Frontal cortex (tissue), 4 donors: Measurements from ENCODE around the gene STRC. TPM values are rescaled to one million over a fixed set of nuclear protein-coding genes. Genes with fewer than 3 reads are reported as not detected.
"Not testable (repeated sequence)": the region's sequence is repeated elsewhere in the genome, so short reads cannot be mapped to it uniquely, and the experiment has no call there.

Source experiments
- DNase-seq, 2 donors: peaks; one replicate each; pipeline ENCODE4 v3.0.0; 2012; ENCODE audit warnings: low spot score in 2 of 2
- FAIRE-seq: peaks from 2 replicates; lab custom pipeline; 2012; peaks lifted over from hg19 to GRCh38; lab: Jason Lieb, UNC
- total RNA-seq: library from RNA; depleted of rRNA; stranded (reverse); fragments of >200 nt; gene quantifications from one replicate; pipeline ENCODE4 v1.2.3, GENCODE V29; 2014
- donor health status: control.
- donor health status: control.
- donor health status: control.

Gene STRC
- total RNA-seq: under 0.01 TPM

DNA sequence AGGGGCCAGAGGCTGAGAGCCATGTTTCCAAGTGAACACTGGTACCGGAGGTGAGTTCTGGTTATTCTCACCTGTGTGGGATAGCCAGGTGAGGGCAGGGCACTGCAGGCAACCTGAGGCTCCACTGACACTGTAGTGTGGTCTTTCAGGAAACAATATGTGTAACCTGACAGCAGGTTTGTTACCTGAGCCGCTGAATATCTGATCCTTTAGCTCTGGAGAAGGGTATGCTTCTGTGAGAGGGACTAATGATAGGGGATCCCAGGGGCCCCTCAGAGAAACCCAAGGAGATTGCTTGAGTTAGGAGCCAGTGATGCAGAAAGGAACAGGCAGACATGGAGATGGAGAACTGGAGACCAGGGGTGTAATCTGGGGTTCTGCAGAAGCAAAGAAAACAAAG, at the start of gene STRC:
TSS of gene STRC (minus strand) at position 101 of the 400 bp plus-strand sequence. CDS start at position 23, 78 bp downstream.
- not testable (repeated sequence) for FAIRE-seq

GRCh38 chr15:43666177-43666576, 47.6 kb upstream of the STRC start:
- DNase-seq, FAIRE-seq: not testable (repeated sequence)

More for the DNA sequence above, at the start of gene STRC:
- not testable (repeated sequence) for DNase-seq

DNA sequence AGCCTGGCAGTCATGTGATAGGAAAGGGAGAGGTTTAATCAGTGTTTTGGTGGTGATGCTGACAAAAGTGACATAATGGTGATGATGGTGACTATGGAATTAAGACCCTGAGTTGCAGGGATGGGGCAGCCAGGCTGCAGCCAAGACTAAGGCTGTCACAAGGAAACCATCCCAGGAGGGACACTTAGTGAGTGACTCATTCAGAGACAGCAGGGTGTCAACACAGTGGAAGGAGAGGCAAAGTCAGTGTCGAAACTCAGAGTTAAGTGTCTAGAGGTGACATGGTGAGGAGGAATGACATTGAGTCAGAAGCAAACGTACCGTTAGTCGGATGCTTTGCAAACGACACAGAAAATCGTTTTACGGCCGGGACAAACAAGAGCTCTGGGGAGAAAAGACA, 44.7 kb upstream of the STRC start:
- not testable (repeated sequence) for DNase-seq, FAIRE-seq

GRCh38 chr15:43662293-43662692, 43.7 kb upstream of the STRC start:
- FAIRE-seq, DNase-seq: not testable (repeated sequence)

DNA sequence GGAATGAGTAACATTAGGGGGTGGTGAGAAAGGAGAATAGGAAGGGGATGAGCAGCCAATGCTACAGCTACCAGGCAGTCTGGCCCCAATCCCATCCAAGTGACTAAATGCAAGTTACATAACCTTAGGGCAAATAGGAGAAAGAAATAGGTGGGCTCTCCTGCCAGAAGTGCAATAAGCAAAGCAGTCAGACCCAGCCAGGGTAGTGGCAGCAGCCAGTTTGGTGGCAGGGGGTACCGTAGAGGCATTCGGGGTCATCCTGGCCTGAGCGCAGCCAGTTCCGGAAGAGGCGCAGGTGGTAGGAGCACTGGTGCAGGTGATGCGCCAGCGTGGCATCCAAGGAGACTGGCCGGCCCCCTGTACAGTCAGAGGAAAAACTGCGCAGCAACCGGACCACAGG, 41.1 kb upstream of the STRC start:
- not testable (repeated sequence) for FAIRE-seq, DNase-seq

- DNase-seq, FAIRE-seq: not testable (repeated sequence)
These were observed 30.9 kb upstream of the STRC start for GRCh38 chr15:43649430-43649926.

GRCh38 chr15:43648649-43649429, 30.2 kb upstream of the STRC start, which contains the start of gene CATSPER2:
Gene CATSPER2 (minus strand): TSS chr15:43648844. CDS start chr15:43648061, 783 bp downstream.
- FAIRE-seq (no peak), DNase-seq (no peak)

DNA sequence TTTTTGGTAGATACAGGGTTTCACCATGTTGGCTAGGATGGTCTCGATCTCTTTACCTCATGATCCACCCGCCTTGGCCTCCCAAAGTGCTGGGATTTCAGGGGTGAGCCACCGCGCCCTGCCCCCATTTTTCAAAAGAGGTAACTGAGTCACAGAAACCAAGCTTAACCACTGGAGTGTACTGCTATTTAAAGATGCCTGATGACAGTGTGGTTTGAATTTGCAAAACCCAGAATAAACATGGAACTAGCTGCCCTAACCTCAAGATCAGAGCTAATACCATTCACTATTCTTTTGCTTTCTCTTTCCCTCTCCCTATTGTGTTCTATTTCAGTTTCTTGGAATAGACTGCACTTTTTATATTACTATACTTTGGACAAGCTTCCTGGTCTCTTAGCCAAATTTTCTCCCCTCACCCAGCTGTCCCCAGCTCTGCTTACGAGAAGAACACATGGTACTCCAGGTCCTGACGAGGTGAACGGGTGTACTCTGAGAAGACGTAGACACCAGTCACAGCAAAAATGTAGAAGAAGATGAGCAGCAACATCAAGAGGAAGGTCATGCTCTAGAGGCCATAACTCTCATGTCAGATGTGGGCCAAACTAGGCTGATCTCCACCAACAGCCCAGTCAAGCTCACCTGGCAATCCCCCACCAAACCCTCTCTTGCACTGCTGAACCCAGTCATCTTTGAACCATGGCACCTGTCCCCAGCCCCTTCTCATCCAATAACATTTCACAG, 20.0 kb upstream of the STRC start:
- FAIRE-seq, DNase-seq: not testable (repeated sequence)

DNA sequence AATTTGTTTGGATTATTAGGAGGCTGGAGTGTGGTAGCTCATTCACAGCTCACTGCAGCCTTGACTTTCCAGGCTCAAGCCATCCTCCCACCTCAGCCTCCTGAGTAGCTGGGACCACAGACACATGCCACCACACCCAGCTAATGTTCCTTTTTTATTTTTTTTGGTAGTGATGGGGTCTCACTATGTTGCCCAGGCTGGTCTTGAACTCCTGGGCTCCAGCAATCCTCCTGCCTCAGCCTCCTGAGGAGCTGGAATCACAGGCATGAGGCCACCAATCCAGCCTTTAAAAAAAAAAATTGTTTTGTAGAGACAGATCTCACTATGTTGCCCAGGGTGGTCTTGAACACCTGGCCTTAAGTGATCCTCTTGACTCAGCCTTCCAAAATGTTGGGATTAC, 8.3 kb upstream of the STRC start:
- DNase-seq, FAIRE-seq: not testable (repeated sequence)

- FAIRE-seq: no peak
- no peak for DNase-seq
These were observed 6.5 kb upstream of the STRC start for GRCh38 chr15:43625106-43625505.

DNA sequence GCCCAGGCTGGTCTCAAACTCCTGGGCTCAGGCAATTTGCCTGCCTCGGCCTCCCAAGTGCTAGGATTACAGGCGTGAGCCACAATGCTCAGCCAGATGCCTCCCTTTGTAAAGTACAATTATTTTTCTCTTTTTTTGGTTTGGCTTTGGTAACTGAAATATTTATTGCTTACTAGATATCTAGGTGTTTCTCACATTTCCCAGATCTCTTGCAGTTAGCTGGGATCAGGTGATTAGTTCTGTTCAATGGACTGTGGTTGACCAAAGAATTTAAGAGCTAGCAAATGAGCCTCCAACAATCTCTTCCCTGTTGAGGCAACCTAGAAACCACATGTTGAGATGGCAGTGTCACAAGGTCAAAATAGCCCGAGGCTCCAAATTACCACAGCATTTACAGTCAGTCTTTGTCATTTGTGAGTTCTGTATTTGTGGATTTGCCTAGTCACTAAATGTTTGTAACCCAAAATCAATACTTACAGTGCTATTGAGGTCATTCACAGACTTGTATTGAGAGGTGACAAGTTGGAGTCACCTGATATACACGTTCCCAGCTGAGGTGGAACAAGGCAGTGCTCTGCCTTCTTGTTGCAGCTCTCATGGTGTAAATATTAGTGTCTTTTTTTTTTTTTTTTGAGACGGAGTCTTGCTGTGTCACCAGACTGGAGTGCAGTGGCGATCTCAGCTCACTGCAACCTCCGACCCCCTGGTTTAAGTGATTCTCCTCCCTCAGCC, 3.6 kb upstream of the STRC start:
- DNase-seq, FAIRE-seq: not testable (repeated sequence)

GRCh38 chr15:43617750-43618149, 850 bp downstream of the STRC start:
- DNase-seq, FAIRE-seq: not testable (repeated sequence)

- not testable (repeated sequence) for FAIRE-seq, DNase-seq
These were observed 16.4 kb downstream of the STRC start for GRCh38 chr15:43602233-43602632.

DNA sequence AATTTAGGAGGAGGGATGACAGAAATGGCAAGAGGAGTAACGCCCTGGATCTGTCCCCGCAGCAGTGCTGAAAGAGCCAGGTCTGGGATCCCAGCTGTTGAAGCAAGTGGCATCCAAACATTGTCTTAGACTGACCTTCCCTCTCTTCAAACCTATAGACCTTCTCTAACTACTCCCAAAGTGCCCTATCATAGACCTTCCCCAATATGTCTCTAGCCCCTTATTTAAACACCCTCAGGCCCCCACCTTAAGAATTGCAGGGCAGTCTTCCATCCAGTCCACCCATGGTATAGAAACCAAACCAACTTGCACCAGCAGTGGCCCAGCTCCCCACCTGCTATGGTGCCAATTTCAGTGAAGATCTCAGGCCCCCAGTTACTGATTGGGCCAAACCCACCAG, 18.4 kb downstream of the STRC start:
- FAIRE-seq, DNase-seq: not testable (repeated sequence)

DNA sequence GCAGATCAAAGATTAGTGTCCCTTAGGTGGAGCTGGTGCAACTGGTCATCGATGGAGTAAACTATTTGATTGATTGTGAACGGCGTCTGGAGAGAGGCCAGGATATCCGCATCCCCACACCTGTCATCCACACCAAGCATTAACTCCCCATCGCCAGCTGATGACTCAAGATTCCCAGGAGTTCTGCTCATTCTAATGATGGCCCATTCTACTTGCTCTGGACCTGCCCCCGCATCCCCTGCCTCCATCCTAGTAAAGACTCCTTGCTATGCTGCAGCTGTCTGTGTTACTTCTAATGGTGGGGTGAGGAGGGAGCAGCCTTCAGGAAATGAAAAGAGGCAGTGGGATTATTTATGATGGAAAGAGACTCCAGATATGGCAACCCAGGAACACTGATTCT, 19.5 kb downstream of the STRC start:
- FAIRE-seq, DNase-seq: not testable (repeated sequence)

DNA sequence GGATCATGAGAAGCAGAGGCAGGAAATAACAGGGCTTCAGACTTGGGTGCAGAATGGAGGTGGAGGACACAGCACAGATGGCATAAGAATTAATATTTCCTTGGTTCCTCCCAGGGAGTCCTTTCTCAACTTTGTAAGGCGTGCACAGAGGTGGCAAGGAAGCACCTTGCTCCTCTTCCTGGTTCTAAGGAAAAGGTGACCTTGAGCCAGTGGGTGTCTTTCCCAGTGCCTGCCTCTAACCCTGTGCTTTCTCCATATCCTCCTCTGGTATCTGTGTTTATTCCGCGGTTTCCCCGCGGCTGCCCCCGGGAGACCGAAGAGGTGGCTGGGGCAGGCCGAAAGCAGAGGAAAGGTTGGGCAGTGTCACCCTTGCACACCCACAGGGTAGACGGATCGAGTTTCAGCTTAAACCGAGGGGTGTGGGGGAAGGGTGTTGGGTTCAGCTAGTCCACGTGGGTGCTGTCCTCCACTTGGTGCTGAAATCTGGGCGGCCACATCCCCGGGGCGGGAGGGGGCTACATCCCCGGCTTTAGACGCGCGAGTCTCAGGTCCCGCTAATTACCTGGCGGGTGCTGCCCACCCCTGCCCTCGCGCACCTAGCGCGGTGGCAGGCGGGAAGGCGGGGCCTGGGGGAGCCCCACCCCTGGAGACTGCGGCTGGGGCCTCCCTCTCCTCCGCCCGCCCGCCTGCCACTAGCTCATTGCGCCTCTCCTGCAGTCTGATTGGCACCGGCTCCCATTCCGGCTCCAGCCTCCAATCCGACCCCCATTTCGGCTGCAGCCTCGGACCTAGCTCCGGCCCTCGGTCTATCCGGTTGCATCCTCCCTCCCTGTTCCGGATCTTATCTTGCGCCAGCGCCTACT, 25.0 kb downstream of the STRC start, which contains the start of gene CKMT1B:
TSS of gene CKMT1B (plus strand) at position 700 of the 863 bp plus-strand sequence. CDS start 192 bp downstream, outside the sequence.
- not testable (repeated sequence) for FAIRE-seq, DNase-seq

- FAIRE-seq, DNase-seq: not testable (repeated sequence)
These were observed 25.8 kb downstream of the STRC start for GRCh38 chr15:43592841-43593240.

DNA sequence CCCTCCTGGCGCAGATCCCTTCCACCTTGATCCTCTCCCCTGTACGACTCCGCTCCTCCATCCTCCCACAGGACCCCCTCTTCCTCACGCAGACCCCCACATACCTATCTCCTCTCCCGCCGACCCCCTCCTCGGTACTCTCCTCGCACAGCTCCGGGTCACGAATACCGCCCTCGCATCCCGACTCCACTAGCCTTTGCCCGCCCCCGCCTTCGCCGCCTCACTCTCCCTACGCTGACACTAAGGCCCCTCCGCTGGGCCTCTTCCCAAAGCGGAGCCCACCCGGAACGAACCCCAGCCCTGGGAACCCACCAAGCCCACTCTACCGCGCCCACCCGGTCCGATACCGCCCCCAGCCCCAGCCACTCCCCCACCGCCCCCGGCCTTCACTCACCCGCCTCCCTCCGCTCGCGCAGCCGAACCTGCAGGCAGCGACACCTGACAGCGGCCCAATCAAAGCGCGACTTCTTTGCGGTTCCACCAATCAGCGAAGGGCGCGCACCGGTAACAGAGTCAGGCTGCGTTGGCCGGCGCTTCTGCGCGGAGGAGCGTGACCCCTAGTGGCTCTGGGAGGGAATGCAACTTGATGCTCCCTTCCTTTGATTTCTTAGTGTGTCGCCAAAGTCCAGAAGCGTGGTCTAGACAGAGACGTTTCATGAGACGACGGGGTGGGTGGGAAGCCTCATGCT, 28.7 kb downstream of the STRC start, which contains the start of gene PPIP5K1:
TSS of gene PPIP5K1 (minus strand) at position 431 of the 689 bp plus-strand sequence. CDS start 5,704 bp downstream, outside the sequence.
- not testable (repeated sequence) for FAIRE-seq, DNase-seq
